Thoracic aorta (tissue), 2 donors: ENCODE results near the gene PDK1. TPM values are rescaled to one million over a fixed set of nuclear protein-coding genes. Genes with fewer than 3 reads are reported as not detected.

Experiments
- ATAC-seq: fragments of 150-250 bp; one replicate; pipeline ENCODE4 v1.8.0; 2017; ENCODE audit warnings: low read depth; ENCODE audit not compliant: insufficient number of reproducible peaks, low FRiP score
- DNase-seq: peaks from one replicate; pipeline ENCODE4 v3.0.0-alpha.2; 2020; ENCODE audit warnings: low spot score
- H3K27ac ChIP-seq, 2 donors: fragments of 200-600 bp; sonication (generic); 1 replicate in 1 of 2; 2 replicates in 1 of 2; pipeline ENCODE4 v1.5.1; 2016; ENCODE audit warnings: mild to moderate bottlenecking in 2 of 2, moderate library complexity in 2 of 2
- H3K27me3 ChIP-seq: fragments of 200-600 bp; sonication (generic); replicated peaks from 2 replicates; pipeline ENCODE4 v1.6.0; 2016; ENCODE audit warnings: mild to moderate bottlenecking; ENCODE audit not compliant: insufficient read depth
- H3K36me3 ChIP-seq: fragments of 200-600 bp; sonication (generic); one replicate; pipeline ENCODE4 v1.5.1; 2016
- H3K4me1 ChIP-seq, 2 donors: fragments of 200-600 bp; sonication (generic); 1 replicate in 1 of 2; 2 replicates in 1 of 2; pipeline versions ENCODE4 v1.5.1 to v1.6.0; 2016; ENCODE audit warnings: low read depth in 2 of 2, mild to moderate bottlenecking in 1 of 2; ENCODE audit not compliant: control insufficient read depth in 1 of 2
- H3K4me3 ChIP-seq: fragments of 200-600 bp; sonication (generic); 2 replicates; pipeline ENCODE4 v1.5.1; 2016; ENCODE audit warnings: mild to moderate bottlenecking
- H3K9me3 ChIP-seq: fragments of 200-600 bp; sonication (generic); 2 replicates; pipeline ENCODE4 v1.5.1; 2016
- CTCF ChIP-seq: fragments of 200-600 bp; sonication (generic); IDR thresholded peaks from one replicate; pipeline ENCODE4 v1.5.1; 2019; ENCODE audit warnings: antibody characterized with exemption
- total RNA-seq, 2 donors: library from RNA; depleted of rRNA; stranded (reverse); fragments of >200 nt; gene quantifications; one replicate each; pipeline versions ENCODE4 v1.1.0 to v1.2.3, GENCODE V29; 2016

PDK1 gene
- total RNA-seq, 2 donors from 2014 or later: 15.7 to 18.7 TPM

- ATAC-seq (no peak), DNase-seq (no peak)
- no peak for TF ChIP-seq CTCF
- no peak overlapping the region for H3K27ac ChIP-seq
- no peaks in the 10 kb centered on the region for H3K9me3 ChIP-seq
- no peak overlapping the region for H3K4me3 ChIP-seq
- no peaks in the 10 kb centered on the region for H3K36me3 ChIP-seq
- H3K4me1 ChIP-seq: peaks cover 0 to 10% of the 10 kb centered on the region in 2 donors
- no peaks in the 10 kb centered on the region for H3K27me3 ChIP-seq
These were observed 72.2 kb downstream of the PDK1 start for GRCh38 chr2:172628085-172628484.

GRCh38 chr2:172629586-172629985 is 73.7 kb downstream of the PDK1 start:
- no peak for ATAC-seq
- H3K4me3 ChIP-seq: no peak overlapping the region
- no peaks in the 10 kb centered on the region for H3K27me3 ChIP-seq
- no peak for DNase-seq
- no peaks in the 10 kb centered on the region for H3K36me3 ChIP-seq
- no peak for TF ChIP-seq CTCF
- H3K4me1 ChIP-seq: no peaks in the 10 kb centered on the region
- H3K27ac ChIP-seq: no peak overlapping the region
- H3K9me3 ChIP-seq: no peaks in the 10 kb centered on the region

- ATAC-seq: no peak
- Histone ChIP-seq H3K4me1 (no peaks in the 10 kb centered on the region), H3K36me3 (no peaks in the 10 kb centered on the region), H3K27ac (no peak overlapping the region), H3K4me3 (no peak overlapping the region), H3K27me3 (no peaks in the 10 kb centered on the region), H3K9me3 (no peaks in the 10 kb centered on the region)
- no peak for TF ChIP-seq CTCF
- no peak for DNase-seq
These were observed 74.3 kb downstream of the PDK1 start for GRCh38 chr2:172630181-172630580.

GRCh38 chr2:172634477-172634876 is 78.6 kb downstream of the PDK1 start:
- Histone ChIP-seq H3K27me3 (no peaks in the 10 kb centered on the region), H3K36me3 (no peaks in the 10 kb centered on the region), H3K4me3 (no peak overlapping the region), H3K27ac (no peak overlapping the region), H3K9me3 (no peaks in the 10 kb centered on the region), H3K4me1 (no peaks in the 10 kb centered on the region)
- DNase-seq (no peak), ATAC-seq (no peak)
- TF ChIP-seq CTCF: no peak

- H3K4me3 ChIP-seq: no peak overlapping the region
- TF ChIP-seq CTCF: no peak
These were observed 79.7 kb downstream of the PDK1 start for GRCh38 chr2:172635548-172635947.

More at GRCh38 chr2:172635548-172635947, 79.7 kb downstream of the PDK1 start:
- Histone ChIP-seq H3K27me3 (no peaks in the 10 kb centered on the region), H3K4me1 (no peaks in the 10 kb centered on the region), H3K36me3 (no peaks in the 10 kb centered on the region), H3K27ac (no peak overlapping the region), H3K9me3 (no peaks in the 10 kb centered on the region)
- ATAC-seq (no peak), DNase-seq (no peak)
